NCI-H128 (cell line): ENCODE measurements around the gene GRM4.

Experiments
- DNase-seq: peaks from one replicate; lab custom pipeline; 2025; ENCODE audit not compliant: unreplicated experiment; lab: John Stamatoyannopoulos, UW

Gene GRM4

DNA sequence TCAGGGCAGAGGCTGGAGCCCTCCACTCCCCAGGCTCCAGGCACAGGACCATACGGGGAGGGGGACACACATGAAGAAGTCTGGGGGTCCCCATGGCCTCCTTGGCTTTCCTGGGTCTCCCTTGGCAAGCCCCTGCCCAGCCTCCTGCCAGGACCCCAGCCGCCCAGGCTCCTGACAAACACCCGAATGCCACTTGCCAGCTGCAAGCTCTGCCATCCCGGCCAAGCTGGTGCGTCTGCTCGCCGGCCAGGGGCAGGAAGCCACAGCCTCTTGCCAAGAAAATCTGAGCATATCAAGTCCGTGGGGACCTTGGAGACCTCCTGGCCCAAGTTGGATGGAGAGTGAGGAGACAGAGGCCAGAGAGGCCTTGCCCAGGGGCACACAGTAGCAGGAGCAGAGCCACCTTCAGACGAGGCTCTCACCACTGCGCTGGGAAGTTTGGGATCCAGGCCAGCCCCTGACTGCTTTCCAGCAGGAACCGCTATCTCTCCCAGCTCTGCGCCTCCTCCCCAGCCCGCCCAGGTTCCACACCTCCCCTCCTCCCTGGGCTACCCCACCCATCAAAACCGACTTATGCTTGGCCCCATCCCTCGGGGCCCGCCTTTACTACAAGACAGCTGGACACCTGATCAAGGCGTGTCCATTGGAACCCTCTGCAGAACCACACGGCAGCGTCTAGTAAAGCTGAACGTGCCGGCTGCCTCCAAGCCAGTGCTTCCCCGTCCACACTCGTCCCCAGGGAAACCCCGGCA lies 80.2 kb downstream of the GRM4 start:
- no peak for DNase-seq

DNA sequence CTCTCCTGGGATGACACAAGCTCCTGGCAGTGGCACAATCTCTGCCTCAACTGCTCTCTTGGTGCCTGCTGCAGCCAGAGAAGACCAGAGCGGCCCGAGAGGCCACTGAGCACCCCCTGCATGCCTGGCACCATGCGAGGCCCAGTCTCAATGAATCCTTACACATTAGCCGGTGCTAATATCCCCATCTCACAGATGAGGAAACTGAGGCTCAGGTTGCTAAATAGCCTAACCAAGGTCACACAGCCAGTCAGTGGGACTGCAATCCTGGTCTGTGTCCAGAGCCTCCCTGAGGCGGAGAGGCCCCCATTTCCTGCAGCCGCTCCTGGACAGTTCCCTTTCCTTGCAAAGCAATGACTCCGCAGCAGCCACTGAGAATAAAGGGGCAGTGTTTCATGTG lies 81.2 kb downstream of the GRM4 start:
- DNase-seq: no peak

DNA sequence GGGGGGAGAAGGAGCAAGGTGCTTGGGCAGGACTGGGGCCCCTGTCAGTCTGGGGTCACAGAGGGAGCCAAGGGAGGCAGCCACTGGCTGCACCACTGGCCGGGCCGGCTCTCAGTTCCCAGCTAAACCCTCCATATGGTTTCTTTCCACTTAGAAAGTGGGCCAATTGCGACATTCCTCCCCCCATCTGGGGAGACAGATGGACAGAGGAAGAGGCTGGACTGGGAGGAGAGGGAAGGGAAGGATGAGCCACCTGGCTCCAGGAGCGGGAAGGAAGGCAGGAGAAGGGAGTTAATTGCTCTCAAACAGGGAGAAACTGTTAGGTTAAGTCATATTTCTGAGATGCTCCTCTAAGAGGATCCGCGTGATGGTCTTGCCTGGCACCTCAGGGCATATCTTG lies 82.2 kb downstream of the GRM4 start:
- DNase-seq: no peak

DNA sequence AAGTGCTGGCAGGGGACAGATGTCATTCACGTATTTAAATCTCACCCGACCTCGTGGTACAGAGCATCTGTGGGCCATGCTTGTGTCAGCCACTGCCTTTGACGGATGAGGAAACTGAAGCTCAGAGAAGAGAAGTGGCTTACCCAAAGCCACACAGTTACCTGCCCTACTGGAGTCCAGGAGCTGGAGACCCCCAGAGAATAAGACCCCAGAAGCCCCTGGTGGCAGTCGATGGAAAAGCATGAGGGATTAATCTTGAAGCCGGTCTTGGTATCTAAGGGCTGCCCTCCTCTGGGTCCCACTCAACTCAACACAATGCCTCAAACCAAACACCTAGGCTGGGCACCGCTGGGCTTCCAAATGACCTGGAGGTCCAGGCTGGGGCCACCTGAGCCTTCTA lies 83.1 kb downstream of the GRM4 start:
- no peak for DNase-seq

DNA sequence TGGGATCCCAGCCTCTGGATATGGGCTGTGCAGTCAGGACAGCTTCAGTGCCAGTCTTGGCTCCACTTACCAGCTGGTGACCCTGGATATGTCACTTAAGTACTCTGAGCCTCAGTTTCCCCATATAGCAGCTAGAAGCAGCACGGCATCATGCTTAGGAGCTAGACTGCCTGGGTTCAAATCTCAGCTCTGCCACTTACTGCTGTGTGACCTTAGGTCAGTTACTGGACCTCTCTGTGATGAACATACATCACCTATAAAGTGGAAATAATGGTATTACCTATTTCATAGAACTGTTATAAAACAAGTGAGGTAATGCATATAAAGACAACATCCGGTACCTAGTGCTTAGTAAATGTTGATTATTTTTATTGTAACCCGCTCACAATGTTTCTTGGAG lies 83.7 kb downstream of the GRM4 start:
- no peak for DNase-seq

DNA sequence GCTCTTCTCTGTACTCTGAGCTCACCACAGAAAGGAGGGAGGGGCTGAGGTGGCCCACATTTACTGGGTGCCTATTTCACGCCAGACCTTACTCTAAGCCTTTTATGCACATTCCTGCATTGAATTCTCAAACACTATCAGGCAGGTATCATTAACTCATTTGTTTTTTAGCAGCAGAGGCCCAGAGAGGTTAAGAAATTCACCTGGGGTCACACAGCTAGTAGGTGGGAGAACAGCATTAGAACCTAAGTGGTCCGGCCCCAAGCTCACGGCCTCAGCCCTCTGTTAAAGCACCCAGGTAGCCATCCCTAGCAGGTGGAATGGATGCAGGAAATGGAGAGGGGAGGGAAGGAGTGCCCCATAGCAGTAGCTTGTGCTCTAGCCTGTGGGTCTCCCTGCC lies 84.5 kb downstream of the GRM4 start:
- DNase-seq: no peak

DNA sequence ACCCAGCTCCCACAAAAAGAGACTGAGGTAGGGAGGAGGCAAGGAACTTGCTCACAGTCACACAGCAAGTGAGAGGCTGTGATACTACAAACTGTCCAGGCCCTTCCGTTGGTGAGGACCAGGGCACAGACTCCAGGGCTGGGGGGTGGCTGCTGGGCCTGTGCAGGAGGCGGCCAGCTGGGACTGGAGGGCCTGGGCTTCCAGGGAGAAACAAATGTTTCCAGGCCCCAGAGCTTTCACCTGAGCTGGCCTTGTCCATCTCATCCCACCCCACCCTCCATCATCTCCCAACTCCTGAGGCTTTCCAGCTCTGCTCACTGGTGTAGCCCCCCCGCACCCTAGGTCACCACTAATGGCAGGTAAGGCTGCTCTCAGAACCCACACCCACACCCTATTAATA lies 86.0 kb downstream of the GRM4 start:
- no peak for DNase-seq

DNA sequence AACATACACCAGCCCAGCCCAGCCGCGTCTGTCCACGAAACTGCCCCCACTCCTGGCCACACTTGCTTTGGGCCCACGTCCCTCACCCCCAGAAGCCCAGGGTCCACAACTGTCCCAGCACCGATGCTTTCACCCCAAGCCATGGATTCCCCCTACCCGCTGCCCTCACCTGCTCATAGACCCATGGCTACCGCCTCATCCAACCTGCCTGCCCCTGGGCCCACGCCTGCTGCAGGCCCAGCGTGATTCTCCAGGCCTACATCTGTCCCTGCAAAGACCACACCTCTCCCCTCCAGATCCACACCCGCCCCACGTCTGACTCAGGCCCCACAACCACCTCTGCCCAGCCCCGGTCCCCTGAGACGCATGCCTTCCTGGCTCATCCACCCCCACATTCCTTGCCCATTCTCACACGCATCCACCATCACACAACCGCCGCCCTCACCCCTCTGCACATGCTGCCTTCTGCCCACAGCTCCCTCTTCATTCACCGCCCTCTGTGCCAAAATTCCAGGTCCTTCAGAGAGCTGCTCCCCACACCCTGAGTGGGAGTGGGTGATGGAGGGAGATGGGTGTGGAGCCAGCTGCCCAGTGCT lies 86.7 kb downstream of the GRM4 start:
- DNase-seq: no peak

DNA sequence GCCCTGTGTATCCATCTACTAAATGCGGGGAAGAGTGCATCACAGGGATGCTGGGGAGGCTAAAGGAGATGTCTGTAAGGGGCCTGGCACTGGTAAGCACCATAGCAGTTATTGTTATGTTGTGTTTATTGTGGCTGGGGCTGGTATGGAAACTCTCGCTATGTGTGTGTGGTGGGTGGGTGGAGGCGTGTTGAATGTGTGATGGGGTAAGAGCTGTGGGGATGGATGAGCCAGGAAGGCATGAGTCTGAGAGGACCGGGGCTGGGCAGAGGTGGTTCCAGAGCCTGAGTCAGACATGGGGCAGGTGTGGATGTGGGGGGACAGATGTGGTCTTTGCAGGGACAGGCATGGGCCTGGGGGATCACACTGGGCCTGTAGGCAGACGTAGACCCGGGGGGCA lies 88.1 kb downstream of the GRM4 start:
- DNase-seq: no peak

DNA sequence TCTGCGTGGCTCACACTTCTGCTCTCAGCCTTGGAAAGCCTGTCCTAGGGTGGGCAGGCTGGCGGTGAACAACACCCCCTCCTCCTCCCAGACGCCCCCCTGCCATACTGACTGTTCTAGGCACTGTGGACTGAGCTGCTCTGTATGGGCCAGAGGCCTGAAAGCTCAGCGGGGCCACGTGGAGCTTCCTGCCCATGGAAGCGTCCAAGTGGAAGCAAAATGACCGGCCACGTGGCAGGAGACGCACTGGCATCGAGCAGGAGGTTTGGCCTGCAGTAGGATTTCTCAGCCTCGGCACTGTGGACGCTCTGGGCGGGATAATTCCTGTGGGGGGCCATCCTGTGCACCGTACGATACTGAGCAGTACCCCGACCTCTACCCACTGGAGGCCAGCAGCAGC lies 88.7 kb downstream of the GRM4 start:
- DNase-seq: no peak

DNA sequence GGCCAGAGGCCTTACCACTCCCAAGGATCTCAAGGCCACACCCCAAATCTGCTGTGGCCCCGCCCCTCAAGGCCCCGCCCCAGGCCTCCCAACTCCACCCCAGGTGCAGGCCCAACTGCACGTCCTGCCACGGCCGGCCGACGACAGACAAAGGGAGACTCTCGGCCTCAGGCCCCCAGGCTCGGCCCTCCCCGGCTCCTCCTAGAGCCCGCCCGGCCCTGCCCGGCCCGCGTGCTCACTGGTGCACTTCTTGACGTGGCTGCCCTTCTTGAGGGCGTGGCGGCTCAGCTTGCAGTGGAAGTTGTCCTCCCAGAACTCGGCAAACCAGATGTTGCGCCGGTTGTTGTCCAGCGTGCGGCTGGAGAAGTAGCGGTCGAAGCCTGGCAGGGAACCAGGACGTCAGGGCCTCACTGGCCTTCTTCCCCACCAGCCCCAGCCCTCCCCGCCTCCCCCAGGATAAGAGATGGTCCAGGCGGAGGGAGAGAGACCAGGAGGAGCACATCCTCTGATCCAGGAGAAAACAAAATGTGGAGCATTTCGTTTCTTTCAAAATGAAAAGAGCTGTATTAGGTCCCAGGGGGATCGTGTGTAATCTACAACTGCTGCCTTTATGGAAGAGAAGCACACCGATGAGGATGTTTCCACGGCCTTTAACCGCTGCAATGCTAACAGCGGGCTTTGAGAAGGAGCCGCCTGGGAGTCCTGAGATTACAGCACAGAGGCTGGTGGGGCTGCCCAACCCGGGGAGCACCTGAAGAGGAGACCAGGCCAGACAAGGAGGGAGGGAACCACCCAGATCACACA lies 89.4 kb downstream of the GRM4 start:
- DNase-seq: no peak

DNA sequence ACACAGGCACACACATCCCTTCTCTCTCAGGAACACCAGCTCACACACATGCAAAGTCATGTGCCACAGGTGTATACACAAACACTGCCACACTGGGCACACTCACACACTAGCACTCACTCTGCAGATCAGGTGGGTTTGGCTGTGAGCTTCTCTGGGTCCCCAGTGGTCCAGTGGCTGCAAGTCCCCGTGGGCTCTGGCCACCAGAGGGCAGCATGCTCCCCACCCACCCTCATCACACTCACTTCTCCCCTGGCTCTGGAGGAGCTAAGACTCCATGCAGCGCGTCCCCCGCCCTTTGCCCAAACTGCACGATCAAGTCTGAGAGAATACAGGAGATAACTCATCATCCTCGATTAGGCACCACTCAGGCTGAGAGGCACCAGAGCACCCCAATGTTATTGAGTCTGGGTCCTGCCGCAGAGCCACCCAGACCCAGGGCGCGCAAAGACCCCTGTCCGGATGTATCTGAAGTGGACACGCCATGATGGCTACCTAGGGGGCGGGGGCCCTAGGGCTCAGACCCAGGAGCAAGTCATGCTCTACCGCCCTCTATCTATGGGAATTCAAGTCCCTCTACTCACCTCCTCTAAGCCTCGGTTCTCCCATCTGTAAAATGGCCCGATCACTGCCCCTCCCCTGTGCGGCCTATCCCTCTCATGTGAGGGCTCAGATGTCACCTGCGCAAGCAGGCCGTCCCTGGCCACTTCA lies 90.5 kb downstream of the GRM4 start:
- peak; percentile 51 for DNase-seq

DNA sequence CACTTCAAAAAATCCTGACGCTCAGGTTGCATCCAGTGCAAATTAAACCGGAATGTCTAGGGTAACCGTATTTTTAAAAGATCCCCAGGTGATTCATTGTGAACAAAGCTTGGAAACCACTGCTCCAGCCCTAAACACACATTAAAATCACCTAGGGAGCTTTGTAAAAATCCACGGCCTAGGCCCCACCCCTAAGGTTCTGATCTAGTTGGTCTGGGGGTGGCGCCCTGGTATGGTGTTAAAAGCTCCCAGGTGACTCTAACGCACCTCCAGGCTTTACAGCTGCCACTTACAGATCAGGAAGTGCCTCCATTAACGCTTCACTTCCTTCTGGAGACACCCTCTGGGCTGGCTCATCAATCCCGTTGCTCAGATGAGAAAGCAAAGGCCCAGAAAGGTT lies 92.2 kb downstream of the GRM4 start:
- peak; percentile 16 for DNase-seq

DNA sequence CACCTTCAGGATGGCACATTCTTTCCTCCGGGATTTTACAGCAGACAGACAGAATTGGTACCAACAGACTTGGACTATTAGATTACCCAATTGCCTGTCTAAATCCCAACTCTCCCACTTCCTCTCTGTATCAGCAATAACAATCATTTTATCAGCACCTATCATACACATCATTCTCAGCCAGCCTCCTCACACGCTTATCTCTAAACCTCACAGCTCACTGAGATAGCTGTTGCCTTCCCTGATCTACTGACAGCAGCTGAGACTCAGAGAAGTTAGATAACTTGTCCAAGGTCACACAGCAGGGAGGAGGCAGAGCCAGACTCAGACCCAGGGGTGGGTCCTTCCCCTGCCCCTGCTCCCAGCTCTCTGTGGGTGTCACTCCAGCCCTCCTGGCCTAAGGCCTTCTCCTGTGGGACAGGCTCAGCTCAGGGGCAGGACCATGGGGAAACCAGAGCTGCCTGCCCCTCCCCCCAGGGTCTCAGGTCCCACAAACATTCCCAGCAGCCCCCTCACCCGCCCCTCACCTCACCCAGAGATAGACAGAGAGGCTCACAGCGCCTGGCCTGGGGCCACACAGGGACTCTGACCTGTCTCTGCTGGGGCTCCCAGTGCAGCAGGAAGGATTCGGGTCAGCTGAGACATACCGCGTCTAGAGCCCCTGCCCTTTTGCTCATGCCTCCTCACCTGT lies 92.8 kb downstream of the GRM4 start:
- DNase-seq: no peak

DNA sequence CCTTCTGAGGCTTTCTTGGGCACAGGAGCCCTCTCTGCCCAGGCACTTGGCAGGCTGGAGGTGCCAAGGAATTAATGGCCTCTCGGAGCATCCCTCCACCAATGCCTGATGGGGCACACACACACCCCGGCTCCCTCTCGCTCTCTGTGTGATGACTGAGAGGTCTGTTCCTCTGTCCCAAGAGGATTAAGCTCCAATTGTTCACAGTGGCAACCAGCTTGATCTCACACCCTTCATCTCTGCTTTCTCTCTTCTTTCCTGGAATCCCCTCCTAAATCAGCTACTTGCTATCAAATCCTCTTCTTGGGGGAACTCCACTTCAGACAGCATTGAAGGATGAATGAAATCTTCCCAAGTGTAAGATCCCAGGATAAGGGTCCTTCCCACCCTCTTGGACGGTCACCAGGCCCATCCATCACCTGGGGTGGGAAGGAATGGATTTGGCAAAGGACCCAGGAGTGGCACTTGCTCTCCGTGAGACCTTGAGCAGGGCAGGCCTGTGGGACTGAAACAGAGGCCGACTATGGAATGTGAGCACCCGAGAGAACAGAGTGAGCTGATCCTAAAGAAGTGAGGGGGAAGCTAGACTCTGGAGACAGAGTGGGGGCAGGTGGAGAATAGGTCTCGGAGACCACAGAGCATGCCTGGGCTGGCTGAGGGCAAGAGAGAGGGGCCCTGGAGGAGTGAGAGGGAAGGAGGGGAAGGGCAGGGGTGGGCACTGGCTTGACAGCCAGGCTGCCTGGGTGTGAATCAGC lies 93.6 kb downstream of the GRM4 start:
- no peak for DNase-seq

DNA sequence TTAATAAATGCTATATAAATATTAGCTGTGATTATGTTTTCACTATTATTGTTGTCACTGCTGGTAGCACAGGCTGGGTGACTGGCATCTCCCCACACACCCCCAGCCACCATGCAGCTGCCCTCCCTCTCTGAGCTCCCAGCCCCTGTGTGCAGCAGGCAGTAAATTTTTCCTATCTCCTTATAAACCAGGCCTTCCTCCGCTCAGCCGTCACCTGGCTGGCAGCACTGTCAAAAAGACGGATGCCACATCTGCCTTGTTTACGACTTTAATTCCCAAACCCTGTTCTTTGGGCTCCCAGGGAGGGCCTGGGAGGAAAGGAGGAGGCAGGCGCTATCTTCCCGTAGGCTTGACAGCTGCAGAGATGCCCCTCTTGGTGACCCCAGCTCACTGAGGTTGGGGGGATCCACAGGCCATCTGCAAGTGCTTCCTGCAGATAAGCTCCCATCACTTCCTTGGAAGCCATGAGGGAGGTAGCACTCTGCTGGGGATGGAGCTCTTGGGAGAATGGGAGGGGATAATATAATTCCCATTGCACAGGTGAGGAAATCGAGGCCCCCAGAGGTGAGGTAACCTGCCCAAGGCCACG lies 94.5 kb downstream of the GRM4 start:
- no peak for DNase-seq

DNA sequence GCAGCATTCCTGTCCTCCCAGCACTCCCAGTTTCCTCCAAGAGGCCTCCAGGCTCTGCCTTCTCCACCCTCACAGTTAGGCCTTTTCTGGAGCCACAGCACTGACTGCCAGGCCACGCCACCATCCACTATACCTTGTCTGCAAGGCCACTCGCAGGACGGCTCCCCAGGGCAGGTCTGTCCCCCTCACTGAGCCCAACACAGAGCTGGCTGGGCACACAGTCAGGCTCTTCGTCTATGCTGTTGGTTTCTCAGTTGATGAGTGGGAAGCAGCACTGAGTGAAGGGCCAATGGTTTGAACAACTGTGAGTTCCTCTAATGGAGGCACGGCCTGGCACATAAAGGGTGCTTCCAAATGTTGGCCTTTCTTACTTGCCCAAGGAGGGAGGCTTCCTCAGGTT lies 95.2 kb downstream of the GRM4 start:
- no peak for DNase-seq

DNA sequence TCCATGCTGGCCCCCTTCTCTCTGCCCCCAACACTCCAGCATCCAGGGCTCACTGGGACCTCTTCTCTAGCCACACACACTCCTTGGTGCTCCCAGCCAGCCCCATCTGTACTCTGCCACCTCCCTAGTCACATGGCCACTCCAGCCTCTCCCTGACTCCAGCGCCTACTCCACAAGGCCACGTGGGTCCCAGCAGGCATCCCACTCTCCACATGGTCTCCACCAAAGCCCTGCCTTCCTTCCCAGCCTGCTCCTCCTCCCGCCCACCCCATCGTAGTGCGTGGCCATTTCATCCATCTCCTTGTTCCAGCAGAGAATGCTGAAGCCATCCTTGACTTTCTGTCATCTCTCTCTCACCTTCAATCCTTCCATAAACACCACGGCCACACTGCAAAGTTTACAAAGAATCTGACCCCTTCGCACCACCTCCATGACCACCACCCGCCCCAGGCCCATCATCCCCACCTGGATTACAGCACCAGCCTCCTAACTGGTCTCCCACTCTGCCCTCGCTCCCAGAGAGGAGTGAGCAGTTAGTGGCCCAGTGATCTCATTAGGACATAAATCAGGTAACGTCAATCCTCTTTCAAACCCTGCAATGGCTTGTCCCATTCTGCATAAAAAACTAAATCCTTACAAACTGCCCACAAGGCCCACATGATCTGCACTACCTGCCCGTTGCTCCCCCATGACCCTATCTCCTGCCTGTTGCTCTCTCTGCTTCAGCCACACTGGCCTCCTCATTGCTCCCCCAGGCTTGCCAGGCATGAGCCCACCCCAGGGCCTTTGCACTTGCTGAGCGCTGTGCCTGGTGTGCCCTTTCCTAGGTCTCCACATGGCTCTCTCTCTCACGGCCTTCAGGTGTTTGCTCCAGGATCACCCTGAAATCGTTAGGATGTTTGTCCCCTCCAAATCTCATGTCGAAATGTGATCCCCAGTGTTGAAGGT lies 96.2 kb downstream of the GRM4 start:
- DNase-seq: no peak
